ENCODE results near the gene APP.
"Not testable (repeated sequence)": the region's sequence is repeated elsewhere in the genome, so short reads cannot be mapped to it uniquely, and the experiment has no call there.

The APP gene

GRCh38 chr21:26165331-26165730, 5.2 kb downstream of the APP start:
- DNase-seq (ENCODE audit: insufficient read length, low spot score) (no peak), FAIRE-seq (no peak)

GRCh38 chr21:26164311-26164710, 6.3 kb downstream of the APP start:
- FAIRE-seq: no peak
- DNase-seq (ENCODE audit: insufficient read length, low spot score): no peak

GRCh38 chr21:26162081-26162480, 8.5 kb downstream of the APP start:
- DNase-seq (ENCODE audit: insufficient read length, low spot score): no peak
- FAIRE-seq: no peak

- no peak for FAIRE-seq
- DNase-seq (ENCODE audit: insufficient read length, low spot score): no peak
Measured at GRCh38 chr21:26159869-26160268, 10.7 kb downstream of the APP start.

- no peak for DNase-seq (ENCODE audit: insufficient read length, low spot score)
- FAIRE-seq: peak; percentile 72
Measured at GRCh38 chr21:26157801-26158200, 12.8 kb downstream of the APP start.

GRCh38 chr21:26154753-26155152, 15.8 kb downstream of the APP start:
- DNase-seq (ENCODE audit: insufficient read length, low spot score): no peak

GRCh38 chr21:26153758-26154157, 16.8 kb downstream of the APP start:
- DNase-seq (ENCODE audit: insufficient read length, low spot score) (no peak), FAIRE-seq (no peak)

More at GRCh38 chr21:26154753-26155152, 15.8 kb downstream of the APP start:
- no peak for FAIRE-seq

- FAIRE-seq (no peak), DNase-seq (ENCODE audit: insufficient read length, low spot score) (no peak)
Measured at GRCh38 chr21:26148840-26149354, 21.7 kb downstream of the APP start.

- no peak for DNase-seq (ENCODE audit: insufficient read length, low spot score)
- FAIRE-seq: no peak
Measured at GRCh38 chr21:26148071-26148839, 22.3 kb downstream of the APP start.

GRCh38 chr21:26147535-26147934, 23.0 kb downstream of the APP start:
- FAIRE-seq: no peak

GRCh38 chr21:26146681-26147080, 23.9 kb downstream of the APP start:
- DNase-seq (ENCODE audit: insufficient read length, low spot score): no peak
- FAIRE-seq: no peak

More at GRCh38 chr21:26147535-26147934, 23.0 kb downstream of the APP start:
- no peak for DNase-seq (ENCODE audit: insufficient read length, low spot score)

- DNase-seq (ENCODE audit: insufficient read length, low spot score) (no peak), FAIRE-seq (no peak)
Measured at GRCh38 chr21:26144031-26144430, 26.5 kb downstream of the APP start.

GRCh38 chr21:26142363-26142762, 28.2 kb downstream of the APP start:
- no peak for FAIRE-seq
- DNase-seq (ENCODE audit: insufficient read length, low spot score): no peak

- DNase-seq (ENCODE audit: insufficient read length, low spot score): no peak
- no peak for FAIRE-seq
Measured at GRCh38 chr21:26140926-26141325, 29.6 kb downstream of the APP start.

GRCh38 chr21:26140164-26140579, 30.4 kb downstream of the APP start:
- DNase-seq (ENCODE audit: insufficient read length, low spot score) (no peak), FAIRE-seq (no peak)

GRCh38 chr21:26138615-26139257, 31.8 kb downstream of the APP start:
- DNase-seq (ENCODE audit: insufficient read length, low spot score): no peak
- no peak for FAIRE-seq

GRCh38 chr21:26137379-26138060, 33.0 kb downstream of the APP start:
- DNase-seq (ENCODE audit: insufficient read length, low spot score): no peak
- no peak for FAIRE-seq

GRCh38 chr21:26136671-26137070, 33.9 kb downstream of the APP start:
- DNase-seq (ENCODE audit: insufficient read length, low spot score): peak; percentile 31
- peak; percentile 87 for FAIRE-seq

GRCh38 chr21:26135520-26135919, 35.0 kb downstream of the APP start:
- no peak for DNase-seq (ENCODE audit: insufficient read length, low spot score)
- FAIRE-seq: no peak

- DNase-seq (ENCODE audit: insufficient read length, low spot score) (no peak), FAIRE-seq (no peak)
Measured at GRCh38 chr21:26131554-26131953, 39.0 kb downstream of the APP start.

GRCh38 chr21:26131053-26131452, 39.5 kb downstream of the APP start:
- FAIRE-seq; DNase-seq (ENCODE audit: insufficient read length, low spot score): not testable (repeated sequence)
